Caco-2 (cell line): ENCODE measurements around the gene CXCL9. TPM values are rescaled to one million over a fixed set of nuclear protein-coding genes. Genes with fewer than 3 reads are reported as not detected.

ENCODE experiments used
- Bru-seq: library from RNA; stranded (reverse); fragments of 400-500 nt; gene quantifications from one replicate; lab custom pipeline; 2021; lab: Mats Ljungman, UMichigan
- BruChase-seq, 2 experiments: library from RNA; stranded (reverse); fragments of 400-500 nt; gene quantifications; one replicate each; lab custom pipeline; 2021; lab: Mats Ljungman, UMichigan
- BruUV-seq: library from RNA; stranded (reverse); fragments of 400-500 nt; replicated peaks from 2 replicates; lab custom pipeline; 2021; lab: Mats Ljungman, UMichigan
- CTCF ChIA-PET: fragments of 300-600 bp; sonication (Branson Sonifier 250); formaldehyde crosslinking; loops from one replicate; lab custom pipeline; 2022; ENCODE audit warnings: antibody characterized with exemption; lab: Charles Lee
- POLR2A ChIA-PET: fragments of 300-600 bp; sonication (Branson Sonifier 250); formaldehyde crosslinking; loops from one replicate; lab custom pipeline; 2022; ENCODE audit warnings: antibody characterized with exemption; lab: Charles Lee
- DNase-seq, 2 experiments: peaks; one replicate each; pipeline versions ENCODE4 v3.0.0 to v3.0.0-alpha.2; 2020 to 2022
- H3K27me3 ChIP-seq: replicated peaks from 2 replicates; pipeline ENCODE4 v1.6.0; 2011; ENCODE audit warnings: low read length; ENCODE audit not compliant: control insufficient read depth, insufficient read depth
- H3K36me3 ChIP-seq: 2 replicates; pipeline ENCODE4 v1.5.1; 2011; ENCODE audit warnings: low read length; ENCODE audit not compliant: control insufficient read depth, insufficient read depth
- H3K4me1 ChIP-seq: fragments of 250-450 bp; sonication (Bioruptor Pico); 2 replicates; pipeline ENCODE4 v1.5.1; 2020; ENCODE audit warnings: mild to moderate bottlenecking
- H3K4me3 ChIP-seq: 2 replicates; pipeline ENCODE4 v1.5.1; 2011; ENCODE audit warnings: low read depth, mild to moderate bottlenecking, control low read depth, low read length
- H3K9me3 ChIP-seq: fragments of 250-450 bp; sonication (Bioruptor Pico); 2 replicates; pipeline ENCODE4 v1.5.1; 2020; ENCODE audit warnings: mild to moderate bottlenecking, moderate library complexity
- H3K27ac Mint-ChIP-seq: one replicate; pipeline ENCODE4 v1.8.0; 2022; ENCODE audit warnings: mixed read lengths; ENCODE audit not compliant: unreplicated experiment
- H3K27me3 Mint-ChIP-seq: one replicate; pipeline ENCODE4 v1.8.0; 2022; ENCODE audit warnings: mixed read lengths; ENCODE audit not compliant: insufficient read depth, unreplicated experiment
- H3K36me3 Mint-ChIP-seq: one replicate; pipeline ENCODE4 v1.8.0; 2022; ENCODE audit warnings: mild to moderate bottlenecking, mixed read lengths; ENCODE audit not compliant: insufficient read depth, unreplicated experiment
- H3K4me1 Mint-ChIP-seq: one replicate; pipeline ENCODE4 v1.8.0; 2022; ENCODE audit warnings: low read depth, mixed read lengths; ENCODE audit not compliant: unreplicated experiment
- H3K4me3 Mint-ChIP-seq: one replicate; pipeline ENCODE4 v1.8.0; 2022; ENCODE audit warnings: mild to moderate bottlenecking, moderate library complexity, mixed read lengths; ENCODE audit not compliant: unreplicated experiment
- H3K9me3 Mint-ChIP-seq: one replicate; pipeline ENCODE4 v1.8.0; 2022; ENCODE audit warnings: mixed read lengths; ENCODE audit not compliant: unreplicated experiment
- CTCF ChIP-seq, 2 experiments: fragments of 200-600 bp in 1 of 2; IDR thresholded peaks; 1 replicate in 1 of 2; 2 replicates in 1 of 2; pipeline versions ENCODE4 v1.5.1 to v1.8.0; 2011 to 2022; ENCODE audit warnings: antibody characterized with exemption in 1 of 2, control low read depth in 1 of 2, inconsistent platforms in 1 of 2, low read depth in 1 of 2, low read length in 1 of 2, mild to moderate bottlenecking in 1 of 2, moderate library complexity in 1 of 2; ENCODE audit not compliant: insufficient read depth in 1 of 2, severe bottlenecking in 1 of 2, unreplicated experiment in 1 of 2
- intact Hi-C: fragments of 100-400 bp; cut with micrococcal nuclease; formaldehyde crosslinking; loops from one replicate; pipeline ENCODE4 v1.10.0; 2022; ENCODE audit not compliant: unreplicated experiment
- long read RNA-seq: library from polyadenylated mRNA; stranded (forward); transcript quantifications from one replicate; pipeline ENCODE4 v2.0.0, GENCODE V29; 2022
- total RNA-seq: library from RNA; stranded (reverse); gene quantifications from 2 replicates; pipeline ENCODE4 v1.2.3, GENCODE V29; 2022

CXCL9 gene
- not detected in 2 replicates for total RNA-seq
- Bru-seq, nascent RNA: not detected
- not detected for BruChase-seq, experiment 1, labeled RNA remaining after a 2-hour chase
- percentile 16 among the genes with signal in this experiment for BruChase-seq, experiment 2, labeled RNA remaining after a 6-hour chase
- long read RNA-seq: 0 reads

- DNase-seq: peak in 1 of 2 experiments; percentile 15
- no peaks in the 10 kb centered on the region for H3K36me3 Mint-ChIP-seq
- H3K36me3 ChIP-seq: no peaks in the 10 kb centered on the region
- no peak for TF ChIP-seq CTCF (IDR thresholded peaks at IDR 0.05; ENCODE audit: insufficient read depth in 1 of 2, low read depth in 1 of 2, low read length in 1 of 2, severe bottlenecking in 1 of 2, unreplicated experiment in 1 of 2)
- H3K4me3 ChIP-seq: no peak within 1 kb of the TSS
- ChIA-PET POLR2A (interaction anchor here (1.1 kb wide), 1 partner anchor 16 kb away, joined by 3 read pairs; the partner anchor contains the start of gene SDAD1), CTCF (no interaction called here)
- H3K27me3 ChIP-seq: no peaks in the 10 kb centered on the region
- no peaks in the 10 kb centered on the region for H3K9me3 ChIP-seq
- H3K27me3 Mint-ChIP-seq: no peaks in the 10 kb centered on the region
- peak within 1 kb of the TSS; percentile 7 for H3K4me3 Mint-ChIP-seq
- H3K9me3 Mint-ChIP-seq: peaks cover 17% of the 10 kb centered on the region
- peak within 1 kb of the TSS; percentile 54 for H3K27ac Mint-ChIP-seq
- BruUV-seq: no TSS peak
- peaks cover 20% of the 10 kb centered on the region for H3K4me1 Mint-ChIP-seq
- intact Hi-C loops: no loop called here
- H3K4me1 ChIP-seq: peaks cover 30% of the 10 kb centered on the region
Measured at GRCh38 chr4:76007089-76007862, at the start of gene CXCL9. Gene CXCL9 (minus strand): TSS chr4:76007509. CDS start chr4:76007449, 60 bp downstream.

- H3K9me3 Mint-ChIP-seq: no peaks in the 10 kb centered on the region
Measured at GRCh38 chr4:76055421-76055820, 48.1 kb upstream of the CXCL9 start.

More at GRCh38 chr4:76055421-76055820, 48.1 kb upstream of the CXCL9 start:
- H3K36me3 Mint-ChIP-seq: no peaks in the 10 kb centered on the region
- ChIA-PET POLR2A (no interaction called here), CTCF (no interaction called here)
- no peak for DNase-seq
- H3K4me1 ChIP-seq: peaks cover 19% of the 10 kb centered on the region
- H3K27me3 Mint-ChIP-seq: no peaks in the 10 kb centered on the region
- no peak overlapping the region for H3K4me3 ChIP-seq
- H3K36me3 ChIP-seq: no peaks in the 10 kb centered on the region
- no TSS peak for BruUV-seq
- peaks cover 19% of the 10 kb centered on the region for H3K4me1 Mint-ChIP-seq
- no peak overlapping the region for H3K4me3 Mint-ChIP-seq
- no peaks in the 10 kb centered on the region for H3K27me3 ChIP-seq
- intact Hi-C loops: no loop called here
- no peak overlapping the region for H3K27ac Mint-ChIP-seq
- no peaks in the 10 kb centered on the region for H3K9me3 ChIP-seq
- TF ChIP-seq CTCF (IDR thresholded peaks at IDR 0.05; ENCODE audit: insufficient read depth in 1 of 2, low read depth in 1 of 2, low read length in 1 of 2, severe bottlenecking in 1 of 2, unreplicated experiment in 1 of 2): no peak
